Measurements from ENCODE around the gene NRF1.
"Not testable (repeated sequence)": the region's sequence is repeated elsewhere in the genome, so short reads cannot be mapped to it uniquely, and the experiment has no call there.

The NRF1 gene

GRCh38 chr7:129667116-129667515, 55.6 kb downstream of the NRF1 start:
- in situ Hi-C loops (cut with HindIII; ENCODE audit: low sequenced_read_pairs): loop anchor here (10.0 kb wide), 1 partner anchor 148 kb away; no protein-coding TSS in a partner anchor
- H3K4me3 ChIP-seq (ENCODE audit: low read depth, low read length): no peak overlapping the region
- TF ChIP-seq, protein P1, sequence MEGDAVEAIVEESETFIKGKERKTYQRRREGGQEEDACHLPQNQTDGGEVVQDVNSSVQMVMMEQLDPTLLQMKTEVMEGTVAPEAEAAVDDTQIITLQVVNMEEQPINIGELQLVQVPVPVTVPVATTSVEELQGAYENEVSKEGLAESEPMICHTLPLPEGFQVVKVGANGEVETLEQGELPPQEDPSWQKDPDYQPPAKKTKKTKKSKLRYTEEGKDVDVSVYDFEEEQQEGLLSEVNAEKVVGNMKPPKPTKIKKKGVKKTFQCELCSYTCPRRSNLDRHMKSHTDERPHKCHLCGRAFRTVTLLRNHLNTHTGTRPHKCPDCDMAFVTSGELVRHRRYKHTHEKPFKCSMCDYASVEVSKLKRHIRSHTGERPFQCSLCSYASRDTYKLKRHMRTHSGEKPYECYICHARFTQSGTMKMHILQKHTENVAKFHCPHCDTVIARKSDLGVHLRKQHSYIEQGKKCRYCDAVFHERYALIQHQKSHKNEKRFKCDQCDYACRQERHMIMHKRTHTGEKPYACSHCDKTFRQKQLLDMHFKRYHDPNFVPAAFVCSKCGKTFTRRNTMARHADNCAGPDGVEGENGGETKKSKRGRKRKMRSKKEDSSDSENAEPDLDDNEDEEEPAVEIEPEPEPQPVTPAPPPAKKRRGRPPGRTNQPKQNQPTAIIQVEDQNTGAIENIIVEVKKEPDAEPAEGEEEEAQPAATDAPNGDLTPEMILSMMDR (IDR thresholded peaks at IDR 0.05; ENCODE audit: low read depth, low read length, missing control alignments): no peak
- no peak for DNase-seq (ENCODE audit: low read depth)

DNA sequence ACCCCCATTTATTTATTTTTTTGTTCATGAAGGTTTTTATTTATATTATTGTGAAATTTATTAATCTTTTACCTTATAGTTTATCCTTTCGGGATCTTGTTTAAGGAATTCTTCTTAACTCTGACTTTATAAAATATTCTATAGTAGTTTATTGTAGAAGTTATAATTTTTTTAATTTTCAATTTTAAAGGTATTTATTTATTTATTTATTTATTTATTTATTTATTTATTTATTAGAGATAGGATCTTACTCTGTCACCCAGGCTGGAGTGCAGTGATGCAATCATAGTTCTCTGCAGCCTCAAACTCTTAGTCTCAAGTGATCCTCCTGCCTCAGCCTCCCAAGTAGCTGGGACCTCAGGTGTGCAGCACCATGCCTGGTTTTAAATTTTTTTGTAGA, 56.0 kb downstream of the NRF1 start:
- H3K4me3 ChIP-seq (ENCODE audit: low read depth, low read length): no peak overlapping the region
- DNase-seq (ENCODE audit: low read depth): no peak
- TF ChIP-seq, protein P1 (IDR thresholded peaks at IDR 0.05; ENCODE audit: low read depth, low read length, missing control alignments): no peak
- in situ Hi-C loops (cut with HindIII; ENCODE audit: low sequenced_read_pairs): loop anchor here (10.0 kb wide), 1 partner anchor 147 kb away; no protein-coding TSS in a partner anchor

- in situ Hi-C loops (cut with HindIII; ENCODE audit: low sequenced_read_pairs): loop anchor here (10.0 kb wide), 1 partner anchor 145 kb away; no protein-coding TSS in a partner anchor
- DNase-seq (ENCODE audit: low read depth): no peak
- TF ChIP-seq, protein P1 (IDR thresholded peaks at IDR 0.05; ENCODE audit: low read depth, low read length, missing control alignments): no peak
- H3K4me3 ChIP-seq (ENCODE audit: low read depth, low read length): no peak overlapping the region
These were observed 58.4 kb downstream of the NRF1 start for GRCh38 chr7:129669901-129670300.

DNA sequence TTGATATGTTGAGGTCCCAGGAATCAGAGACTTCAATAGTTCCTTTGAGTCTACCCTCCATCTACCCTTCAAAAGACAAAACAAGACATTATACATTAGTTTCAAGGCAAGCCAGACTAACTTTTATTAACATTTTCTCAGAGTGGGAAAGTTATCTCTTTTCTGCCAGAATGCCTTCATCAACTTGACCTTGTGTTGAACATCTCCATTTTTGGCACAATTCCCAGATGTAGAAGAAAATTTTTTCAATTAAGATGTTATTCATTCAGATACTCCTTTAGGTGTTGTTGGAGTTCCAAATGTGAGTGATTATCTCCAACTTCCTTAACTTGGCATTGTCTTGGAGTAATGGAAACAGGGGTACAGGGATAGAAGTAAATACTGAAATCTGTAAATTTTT, 59.1 kb downstream of the NRF1 start:
- in situ Hi-C loops (cut with HindIII; ENCODE audit: low sequenced_read_pairs): no loop called here
- DNase-seq (ENCODE audit: low read depth): peak; percentile 23
- H3K4me3 ChIP-seq (ENCODE audit: low read depth, low read length): no peak overlapping the region
- TF ChIP-seq, protein P1 (IDR thresholded peaks at IDR 0.05; ENCODE audit: low read depth, low read length, missing control alignments): no peak

DNA sequence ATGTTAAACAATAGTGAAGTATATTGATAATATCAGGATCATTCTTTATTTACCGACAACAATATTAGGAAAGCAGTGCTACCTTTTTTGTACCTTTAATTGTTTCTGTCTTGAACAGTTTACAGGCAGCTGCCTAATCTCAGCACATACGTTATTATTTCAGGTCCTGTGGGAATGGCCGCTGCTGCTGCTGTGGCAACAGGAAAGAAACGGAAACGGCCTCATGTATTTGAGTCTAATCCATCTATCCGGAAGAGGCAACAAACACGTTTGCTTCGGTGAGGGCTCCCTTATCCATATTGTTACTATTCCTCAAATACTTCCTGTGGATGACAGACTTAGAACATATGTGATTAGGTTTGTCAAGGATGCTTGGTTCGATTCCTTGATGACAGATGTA, 59.7 kb downstream of the NRF1 start:
- TF ChIP-seq, protein P1 (IDR thresholded peaks at IDR 0.05; ENCODE audit: low read depth, low read length, missing control alignments): no peak
- in situ Hi-C loops (cut with HindIII; ENCODE audit: low sequenced_read_pairs): no loop called here
- H3K4me3 ChIP-seq (ENCODE audit: low read depth, low read length): no peak overlapping the region
- DNase-seq (ENCODE audit: low read depth): no peak

- H3K4me3 ChIP-seq (ENCODE audit: low read depth, low read length); in situ Hi-C loops (cut with HindIII; ENCODE audit: low sequenced_read_pairs); DNase-seq (ENCODE audit: low read depth): not testable (repeated sequence)
These were observed 63.0 kb downstream of the NRF1 start for GRCh38 chr7:129674475-129674874.

DNA sequence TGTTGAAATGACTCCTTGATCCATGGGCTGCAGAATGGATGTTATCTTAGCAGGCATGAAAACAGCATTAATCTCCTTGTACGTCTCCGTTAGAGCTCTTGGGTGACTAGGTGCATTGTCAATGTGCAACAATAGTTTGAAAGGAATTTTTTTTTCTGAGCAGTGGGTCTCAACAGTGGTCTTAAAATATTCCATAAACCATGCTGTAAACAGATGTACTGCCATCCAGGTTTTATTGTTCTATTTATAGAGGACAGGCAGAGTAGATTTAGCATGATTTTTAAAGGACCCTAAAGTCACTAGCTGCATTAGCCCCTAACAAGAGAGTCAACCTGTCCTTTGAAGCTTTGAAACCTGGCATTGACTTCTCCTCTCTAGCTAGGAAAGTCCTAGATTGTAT, 64.0 kb downstream of the NRF1 start:
- H3K4me3 ChIP-seq (ENCODE audit: low read depth, low read length): no peak overlapping the region
- no peak for DNase-seq (ENCODE audit: low read depth)
- in situ Hi-C loops (cut with HindIII; ENCODE audit: low sequenced_read_pairs): loop anchor here (25.0 kb wide), 1 partner anchor 337 kb away; no protein-coding TSS in a partner anchor
- TF ChIP-seq, protein P1 (IDR thresholded peaks at IDR 0.05; ENCODE audit: low read depth, low read length, missing control alignments): no peak

All from astrocyte of the cerebellum (primary cell).